ENCODE measurements around the gene ZNF341.
"Not testable (repeated sequence)": the region's sequence is repeated elsewhere in the genome, so short reads cannot be mapped to it uniquely, and the experiment has no call there.

ZNF341 gene

DNA sequence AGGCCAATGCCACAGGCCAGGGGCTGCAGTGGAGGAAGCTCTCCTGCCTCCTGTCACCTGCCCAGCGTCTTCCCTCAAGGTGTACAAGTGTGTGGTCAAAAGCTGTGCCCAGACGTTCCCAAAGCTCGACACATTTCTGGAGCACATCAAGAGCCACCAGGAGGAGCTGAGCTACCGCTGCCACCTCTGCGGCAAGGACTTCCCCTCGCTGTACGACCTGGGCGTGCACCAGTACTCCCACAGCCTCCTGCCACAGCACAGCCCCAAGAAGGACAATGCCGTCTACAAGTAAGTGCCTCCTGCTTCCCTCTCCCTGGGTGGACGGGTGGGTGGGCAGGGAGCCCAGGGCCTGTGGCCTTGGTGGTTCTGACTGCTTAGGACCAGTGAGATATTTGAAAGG lies 38.2 kb downstream of the ZNF341 start:
- DNase-seq (ENCODE audit: low spot score): no peak

DNA sequence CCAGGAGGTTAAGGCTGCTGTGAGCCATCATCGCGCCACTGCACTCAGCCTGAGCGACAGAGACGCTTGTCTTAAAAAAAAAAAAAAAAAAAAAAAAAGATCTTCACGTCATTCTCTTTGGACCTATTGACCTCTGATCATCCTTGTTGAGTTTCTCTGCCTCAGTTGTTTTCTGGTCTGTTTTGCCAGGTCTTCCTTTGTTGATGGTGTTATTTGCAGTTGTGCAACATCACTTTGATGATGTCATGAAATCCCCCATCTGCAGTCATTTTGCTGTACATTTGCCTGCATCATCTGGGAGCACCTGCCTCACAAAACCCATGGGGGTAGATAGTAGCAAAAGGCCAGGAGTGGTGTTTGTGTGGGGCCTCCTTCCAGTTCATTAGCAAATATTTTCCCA lies 40.1 kb downstream of the ZNF341 start:
- DNase-seq (ENCODE audit: low spot score): no peak

DNA sequence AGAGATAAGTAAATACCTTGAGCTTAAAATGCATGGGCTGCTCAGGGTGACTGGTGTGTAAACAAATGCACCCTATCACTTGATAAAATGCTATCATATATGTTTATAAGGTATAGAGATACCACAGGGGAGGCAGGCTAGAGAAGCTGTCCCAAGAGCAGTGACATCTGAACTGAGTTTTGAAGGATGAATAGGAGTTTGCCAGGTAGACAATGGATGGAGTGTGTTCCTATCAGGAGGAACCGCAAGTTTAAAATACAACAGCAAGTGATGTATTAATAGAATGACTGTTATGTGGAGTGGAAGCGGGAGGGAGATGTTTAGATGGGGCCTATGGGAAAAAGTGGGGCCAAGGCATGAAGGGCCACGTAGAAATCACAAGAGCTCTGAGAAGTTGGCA lies 40.6 kb downstream of the ZNF341 start:
- DNase-seq (ENCODE audit: low spot score): no peak

DNA sequence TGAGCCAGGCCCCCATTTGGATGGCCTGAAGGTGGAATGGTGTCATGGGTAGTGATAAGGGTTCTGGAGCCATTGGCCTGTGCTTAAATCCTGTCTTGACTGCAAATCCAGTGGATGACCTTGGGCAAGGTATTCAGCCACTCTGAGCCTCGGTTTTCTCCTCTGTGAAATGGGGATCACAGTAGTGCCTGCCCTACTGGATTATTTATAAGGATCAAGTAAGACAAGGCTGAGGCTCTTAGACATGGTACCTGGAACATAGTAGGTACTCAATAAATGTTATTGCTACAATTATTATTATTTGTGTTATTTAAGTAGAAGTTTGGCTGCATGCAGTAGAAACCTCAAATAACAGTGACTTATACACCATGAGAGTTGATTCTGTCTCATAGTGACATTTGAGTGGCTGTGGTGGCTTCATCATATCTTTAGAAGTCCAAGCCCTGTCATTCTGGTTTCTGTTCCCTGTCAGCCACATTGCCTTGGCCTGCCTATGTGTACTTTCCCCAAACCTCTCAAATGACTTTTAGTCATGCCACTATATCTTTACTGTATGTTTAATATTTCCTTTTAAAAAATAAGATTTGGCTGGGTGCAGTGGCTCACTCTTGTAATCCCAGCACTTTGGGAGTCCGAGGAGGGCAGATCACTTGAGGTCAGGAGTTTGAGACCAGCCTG lies 41.8 kb downstream of the ZNF341 start:
- no peak for DNase-seq (ENCODE audit: low spot score)

DNA sequence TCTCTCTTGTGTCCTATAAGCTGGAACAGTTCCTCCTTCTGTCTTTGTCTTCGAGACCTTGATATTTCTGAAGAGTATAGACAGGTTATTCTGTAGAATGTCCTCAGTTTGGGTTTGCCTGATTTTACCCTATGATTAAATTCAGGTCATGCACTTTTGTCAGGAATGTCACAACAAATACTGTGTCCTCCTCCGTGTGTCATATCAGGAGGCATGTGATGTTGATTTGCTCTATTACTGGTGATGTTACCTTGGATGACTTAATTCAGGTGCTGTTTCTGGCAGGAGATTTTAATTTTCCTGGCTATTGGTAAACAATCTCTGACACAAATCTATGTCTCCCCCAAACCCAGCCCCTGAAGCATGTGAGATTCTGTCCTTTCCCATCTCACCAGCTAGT lies 46.0 kb downstream of the ZNF341 start:
- no peak for DNase-seq (ENCODE audit: low spot score)

DNA sequence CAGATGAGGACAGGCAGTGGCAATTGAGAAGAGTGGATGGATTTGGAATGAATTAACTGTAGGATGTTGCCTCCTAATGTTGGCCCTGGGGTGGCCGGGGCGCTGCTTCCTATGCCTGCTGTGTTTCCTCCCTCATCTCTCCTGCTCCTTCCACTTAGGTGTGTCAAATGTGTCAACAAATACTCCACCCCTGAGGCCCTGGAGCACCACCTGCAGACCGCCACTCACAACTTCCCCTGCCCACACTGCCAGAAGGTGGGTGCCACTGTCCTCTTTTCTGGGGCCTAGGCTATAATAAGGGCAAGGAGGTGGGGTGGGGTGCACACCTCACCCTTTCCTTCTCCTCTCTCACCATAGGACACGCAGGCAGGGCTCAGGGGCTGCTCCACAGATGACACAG lies 49.3 kb downstream of the ZNF341 start:
- no peak for DNase-seq (ENCODE audit: low spot score)

DNA sequence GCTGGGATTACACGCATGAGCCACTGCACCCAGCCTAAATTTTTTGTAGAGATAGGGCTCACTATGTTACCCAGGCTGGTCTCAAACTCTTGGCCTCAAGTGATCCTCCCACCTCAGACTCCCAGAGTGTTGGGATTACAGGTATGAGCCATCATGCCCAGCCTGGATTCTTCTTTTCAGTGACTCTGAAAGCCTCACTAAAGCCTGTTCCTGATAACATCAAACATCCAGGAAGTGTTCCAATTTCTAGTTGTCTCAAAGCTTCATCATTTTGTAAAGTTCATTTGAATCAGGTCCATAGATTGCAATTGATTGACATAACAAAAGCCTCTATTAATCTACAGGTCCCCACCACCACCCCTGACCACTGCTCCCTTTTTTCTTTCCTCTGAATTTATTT lies 50.1 kb downstream of the ZNF341 start:
- DNase-seq (ENCODE audit: low spot score): no peak

DNA sequence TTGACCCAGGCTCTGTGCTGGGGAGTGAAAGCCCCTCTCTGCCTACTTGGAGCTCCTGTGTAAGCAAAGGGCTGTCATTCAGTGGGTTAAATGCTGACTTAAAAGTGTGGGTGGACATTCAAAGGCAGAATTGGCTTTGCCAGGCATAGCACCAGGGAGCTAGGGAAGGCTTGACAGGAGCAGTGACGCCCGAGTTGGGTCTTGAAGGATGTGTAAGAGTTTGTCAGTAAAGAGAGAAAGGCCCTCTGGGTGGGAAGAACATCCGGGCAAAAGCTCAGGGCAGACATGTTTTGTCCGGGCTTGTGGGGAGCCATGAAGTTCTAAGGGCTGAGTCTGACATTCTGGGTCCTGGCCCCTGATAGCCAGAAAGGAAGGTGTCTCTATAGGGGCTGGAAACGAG lies 51.5 kb downstream of the ZNF341 start:
- DNase-seq (ENCODE audit: low spot score): no peak

DNA sequence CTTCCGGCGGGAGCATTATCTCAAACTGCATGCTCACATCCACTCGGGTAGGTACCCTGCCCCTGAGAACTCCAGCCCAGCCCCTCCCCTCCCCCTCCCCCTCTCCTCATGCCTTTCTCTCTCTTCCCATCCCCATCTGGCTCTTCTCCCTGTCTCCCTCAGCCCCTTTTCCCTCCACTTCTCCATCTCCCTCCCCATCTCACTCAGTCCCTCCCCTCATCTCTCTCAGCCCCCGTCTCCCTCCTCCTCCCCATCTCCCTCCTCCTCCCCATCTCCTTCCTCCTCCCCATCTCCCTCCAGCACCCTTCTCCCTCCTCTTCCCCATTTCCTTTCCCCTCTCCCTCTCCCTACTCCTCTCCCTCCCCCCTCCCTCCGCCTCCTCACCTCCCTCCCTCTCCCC lies 52.0 kb downstream of the ZNF341 start:
- DNase-seq (ENCODE audit: low spot score): no peak

DNA sequence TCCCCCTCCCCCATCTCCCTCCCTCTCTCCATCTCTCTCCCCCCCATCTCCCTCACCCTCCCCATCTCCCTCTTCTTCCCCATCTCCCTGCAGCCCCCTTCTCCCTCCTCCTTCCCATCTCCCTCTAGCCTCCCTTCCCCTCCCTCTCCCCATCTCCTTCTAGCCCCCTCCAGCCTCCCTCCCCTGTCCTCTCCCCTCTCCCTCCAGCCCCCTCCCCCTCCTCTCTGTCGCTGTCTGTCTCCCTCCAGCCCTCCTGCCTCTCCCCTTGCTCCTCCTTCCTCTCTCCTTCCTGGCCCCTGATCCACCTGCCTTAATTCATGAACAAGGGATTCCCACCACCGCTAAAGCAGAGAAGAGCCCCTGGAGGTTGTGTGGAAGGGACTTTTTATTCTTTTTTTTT lies 52.4 kb downstream of the ZNF341 start:
- no peak for DNase-seq (ENCODE audit: low spot score)

DNA sequence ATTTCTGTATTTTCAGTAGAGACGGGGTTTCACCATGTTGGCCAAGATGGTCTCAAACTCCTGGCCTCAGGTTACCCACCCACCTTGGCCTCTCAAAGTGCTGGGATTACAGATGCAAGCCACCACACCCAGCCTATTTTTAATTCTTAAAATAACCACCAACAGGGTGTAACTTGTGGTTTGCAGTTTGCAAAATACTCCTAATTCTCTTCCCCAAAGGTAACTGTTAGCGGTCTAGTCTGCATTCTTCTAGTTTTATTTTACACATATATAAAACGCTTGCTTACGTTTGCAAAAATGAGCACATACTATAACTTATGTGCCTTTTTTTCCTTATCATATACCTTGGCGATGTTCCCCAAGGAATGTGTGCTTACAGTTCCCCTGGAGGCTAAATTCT lies 53.7 kb downstream of the ZNF341 start:
- DNase-seq (ENCODE audit: low spot score): no peak

DNA sequence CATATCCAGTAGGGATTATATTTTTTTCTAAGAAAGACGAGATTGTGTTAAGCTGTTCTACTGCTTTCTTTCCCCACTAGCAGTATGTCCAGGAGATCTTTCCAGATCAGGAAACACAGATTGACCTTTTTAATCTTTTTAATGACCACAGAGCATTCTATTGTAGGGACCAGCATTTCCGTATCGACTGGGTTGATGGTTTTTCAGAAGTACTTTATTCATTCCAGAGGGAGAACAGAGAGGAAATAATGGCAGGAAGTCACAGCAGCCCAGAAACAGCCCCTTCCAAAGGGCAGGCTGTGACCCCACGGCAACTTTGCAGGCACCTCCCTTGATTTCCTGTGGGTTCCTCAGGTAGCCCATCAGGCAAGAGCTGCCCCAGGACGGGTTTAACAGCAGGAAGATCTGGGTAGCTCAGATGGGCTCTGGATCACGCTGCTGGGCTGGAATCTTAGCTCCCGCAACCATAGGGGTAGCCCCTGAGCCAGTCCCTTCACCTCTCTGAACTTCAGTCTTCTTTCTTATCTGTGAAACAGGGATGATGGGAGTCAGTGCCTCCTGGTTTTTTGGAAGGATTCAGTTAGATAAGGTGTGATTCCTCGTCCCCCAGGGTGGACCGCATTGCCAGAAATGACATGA lies 55.6 kb downstream of the ZNF341 start:
- DNase-seq (ENCODE audit: low spot score): no peak

DNA sequence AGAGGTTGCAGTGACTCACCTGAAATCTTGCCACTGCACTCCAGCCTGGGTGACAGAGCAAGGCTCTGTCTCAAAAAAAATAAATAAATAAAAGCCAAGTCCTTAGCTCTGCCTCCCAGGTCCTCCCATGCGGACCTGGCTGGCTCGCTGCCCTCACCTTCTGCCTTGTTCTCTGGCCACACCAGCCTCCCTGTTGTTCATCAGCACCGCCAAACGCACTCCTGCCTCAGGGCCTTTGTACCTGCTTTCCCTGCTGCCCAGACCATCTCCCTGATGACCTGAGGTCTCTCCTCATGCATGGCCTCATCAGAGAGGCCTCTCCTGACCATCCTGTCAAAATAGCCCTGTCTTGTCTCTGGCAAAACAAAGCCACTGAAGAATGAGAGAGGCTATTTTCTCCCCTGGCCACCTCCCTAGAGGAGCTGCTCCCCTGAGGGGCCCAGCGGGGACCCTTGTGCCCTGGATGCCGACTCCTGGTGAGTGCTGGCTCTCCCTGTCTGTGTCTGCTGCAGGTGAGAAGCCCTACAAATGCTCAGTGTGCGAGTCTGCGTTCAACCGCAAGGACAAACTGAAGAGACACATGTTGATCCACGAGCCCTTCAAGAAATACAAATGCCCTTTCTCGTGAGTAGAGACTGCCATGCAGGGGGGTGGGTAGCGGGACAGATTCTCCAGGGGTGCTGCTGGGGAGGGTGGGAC lies 56.7 kb downstream of the ZNF341 start:
- no peak for DNase-seq (ENCODE audit: low spot score)

DNA sequence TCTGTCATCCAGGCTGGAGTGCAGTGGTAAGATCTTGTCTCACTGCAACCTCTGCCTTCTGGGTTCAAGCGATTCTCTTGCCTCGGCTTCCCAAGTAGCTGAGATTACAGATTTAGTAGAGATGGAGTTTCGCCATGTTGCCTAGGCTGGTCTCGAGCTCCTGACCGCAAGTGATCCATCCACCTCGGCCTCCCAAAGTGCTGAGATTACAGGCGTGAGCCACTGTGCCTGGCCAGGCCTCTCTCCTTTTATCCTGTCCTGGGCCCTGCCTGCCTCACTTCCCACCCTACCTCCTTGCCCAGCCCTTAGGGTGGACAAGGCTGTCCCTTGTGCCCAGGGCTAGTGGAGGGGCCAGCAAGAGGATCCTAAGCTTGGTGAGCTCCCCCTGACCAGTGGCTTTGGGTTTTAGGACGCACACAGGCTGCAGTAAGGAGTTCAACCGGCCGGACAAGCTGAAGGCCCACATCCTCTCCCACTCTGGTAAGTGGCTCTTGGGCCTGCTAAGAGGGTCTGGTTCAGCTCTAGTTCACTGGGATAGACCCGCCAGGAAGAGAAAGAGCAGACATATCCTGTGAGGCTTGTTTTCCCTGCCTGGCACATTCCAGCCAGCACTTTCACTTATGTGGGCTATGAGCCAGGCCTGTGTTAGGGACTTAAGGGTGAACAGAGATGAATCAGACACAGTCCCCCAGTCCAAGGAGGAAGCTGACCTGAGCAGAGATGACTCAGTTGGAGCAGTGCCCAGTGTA lies 57.5 kb downstream of the ZNF341 start:
- DNase-seq (ENCODE audit: low spot score): peak; percentile 98

DNA sequence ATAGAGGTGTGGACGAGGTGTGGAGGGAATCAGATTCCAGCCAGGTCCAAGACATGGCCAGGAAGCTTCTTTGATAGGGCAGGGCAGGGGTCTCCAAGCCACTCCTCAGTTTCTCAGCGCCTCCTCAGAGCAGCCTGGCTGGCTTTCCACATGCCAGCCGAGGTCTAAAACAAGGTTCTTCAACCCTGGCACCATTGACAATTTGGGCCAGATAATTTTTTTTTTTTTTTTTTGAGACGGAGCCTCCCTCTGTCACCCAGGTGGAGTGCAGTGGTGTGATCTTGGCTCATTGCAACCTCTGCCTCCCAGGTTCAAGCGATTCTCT lies 58.0 kb downstream of the ZNF341 start:
- DNase-seq (ENCODE audit: low spot score): no peak

DNA sequence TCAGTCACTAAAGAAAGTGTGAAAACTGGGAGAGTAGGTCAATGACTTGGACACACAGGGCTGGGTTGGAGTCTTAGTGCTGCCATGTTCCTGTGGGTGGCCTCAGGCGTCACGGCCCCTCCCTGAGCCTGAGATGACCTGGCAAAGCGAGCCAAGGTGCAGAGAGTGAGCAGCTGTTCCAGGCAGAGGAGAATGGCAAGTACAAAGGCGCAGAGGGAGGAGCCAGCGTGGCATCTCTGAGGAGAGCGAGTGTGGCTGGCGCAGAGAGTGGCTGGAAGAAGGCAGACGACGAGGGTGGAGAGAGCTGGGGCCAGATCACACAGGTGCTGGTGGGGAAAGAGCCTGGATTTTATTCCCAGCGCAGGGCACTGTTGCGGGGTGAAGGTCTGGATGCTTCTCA lies 58.8 kb downstream of the ZNF341 start:
- no peak for DNase-seq (ENCODE audit: low spot score)

DNA sequence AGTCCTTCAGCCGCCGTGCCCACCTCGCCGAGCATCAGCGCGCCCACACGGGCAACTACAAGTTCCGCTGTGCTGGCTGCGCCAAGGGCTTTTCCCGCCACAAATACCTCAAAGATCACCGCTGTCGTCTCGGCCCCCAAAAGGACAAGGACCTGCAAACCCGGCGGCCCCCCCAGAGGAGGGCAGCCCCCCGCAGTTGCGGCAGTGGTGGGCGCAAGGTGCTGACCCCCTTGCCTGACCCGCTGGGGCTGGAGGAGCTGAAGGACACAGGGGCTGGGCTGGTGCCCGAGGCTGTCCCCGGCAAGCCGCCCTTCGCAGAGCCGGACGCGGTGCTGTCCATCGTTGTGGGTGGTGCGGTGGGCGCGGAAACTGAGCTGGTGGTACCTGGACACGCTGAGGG lies 59.2 kb downstream of the ZNF341 start:
- no peak for DNase-seq (ENCODE audit: low spot score)

DNA sequence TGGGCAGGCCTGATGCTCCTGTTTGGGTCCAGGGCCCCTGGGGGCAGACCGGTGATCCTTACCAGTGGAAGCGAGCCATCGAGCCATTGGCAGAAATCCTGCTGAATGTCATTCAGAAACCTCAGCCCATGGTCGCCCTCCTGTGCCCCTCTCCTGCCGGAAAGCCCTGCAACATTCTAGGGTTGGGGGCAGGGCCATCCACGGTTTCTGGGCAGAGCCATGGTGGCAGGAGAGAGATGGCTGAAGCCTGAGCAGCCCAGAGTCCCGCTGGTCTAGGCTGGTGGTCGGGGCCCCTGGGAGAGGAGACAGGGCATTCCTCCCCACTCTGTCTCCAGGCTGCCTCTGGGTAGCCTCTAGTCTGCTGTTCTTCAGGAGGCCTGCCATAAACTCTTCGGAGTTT lies 59.7 kb downstream of the ZNF341 start:
- no peak for DNase-seq (ENCODE audit: low spot score)

DNA sequence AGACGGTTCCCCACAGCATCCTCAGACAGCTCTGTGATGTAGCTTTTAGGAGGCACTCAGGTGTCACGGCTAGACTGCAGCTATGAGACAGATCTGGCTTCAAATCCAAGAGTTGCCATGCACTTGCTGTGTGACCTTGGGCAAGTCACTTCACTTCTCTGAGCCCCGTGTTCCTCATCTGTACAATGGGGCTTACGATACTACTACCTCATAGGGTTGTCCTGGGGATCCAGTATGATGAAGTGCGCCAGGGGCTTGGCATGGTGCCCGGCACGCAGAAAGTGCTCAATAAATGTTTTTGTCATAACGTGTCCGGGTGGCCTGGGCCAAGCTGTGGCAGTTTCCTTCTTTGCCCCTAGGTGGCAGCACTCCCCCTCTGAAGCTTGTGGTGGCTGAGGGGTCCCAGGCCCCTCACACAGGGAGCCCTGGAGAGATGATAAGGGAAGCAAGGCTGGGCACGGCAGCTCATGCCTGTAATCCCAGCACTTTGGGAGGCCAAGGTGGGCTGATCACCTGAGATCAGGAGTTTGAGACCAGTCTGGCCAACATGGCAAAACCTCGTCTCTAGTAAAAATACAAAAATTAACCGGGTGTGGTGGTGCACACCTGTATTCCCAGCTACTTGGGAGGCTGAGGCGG lies 60.3 kb downstream of the ZNF341 start:
- DNase-seq (ENCODE audit: low spot score): no peak

DNA sequence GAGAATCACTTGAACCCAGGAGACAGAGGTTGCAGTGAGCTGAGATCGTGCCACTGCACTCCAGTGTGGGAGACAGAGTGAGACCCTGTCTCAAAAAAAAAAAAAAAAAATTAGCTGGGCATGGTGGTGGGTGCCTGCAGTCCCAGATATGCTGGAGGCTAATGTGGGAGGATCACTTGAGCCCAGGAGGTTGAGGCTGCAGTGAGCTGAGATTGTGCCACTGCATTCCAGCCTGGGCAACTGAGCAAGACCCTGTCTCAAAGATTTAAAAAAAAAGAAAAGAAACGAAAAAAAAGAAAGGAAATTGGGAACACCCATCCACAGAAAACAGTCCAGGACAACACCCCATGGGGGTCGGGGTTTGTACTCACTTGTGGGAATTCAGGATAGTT lies 60.8 kb downstream of the ZNF341 start:
- not testable (repeated sequence) for DNase-seq (ENCODE audit: low spot score)

DNA sequence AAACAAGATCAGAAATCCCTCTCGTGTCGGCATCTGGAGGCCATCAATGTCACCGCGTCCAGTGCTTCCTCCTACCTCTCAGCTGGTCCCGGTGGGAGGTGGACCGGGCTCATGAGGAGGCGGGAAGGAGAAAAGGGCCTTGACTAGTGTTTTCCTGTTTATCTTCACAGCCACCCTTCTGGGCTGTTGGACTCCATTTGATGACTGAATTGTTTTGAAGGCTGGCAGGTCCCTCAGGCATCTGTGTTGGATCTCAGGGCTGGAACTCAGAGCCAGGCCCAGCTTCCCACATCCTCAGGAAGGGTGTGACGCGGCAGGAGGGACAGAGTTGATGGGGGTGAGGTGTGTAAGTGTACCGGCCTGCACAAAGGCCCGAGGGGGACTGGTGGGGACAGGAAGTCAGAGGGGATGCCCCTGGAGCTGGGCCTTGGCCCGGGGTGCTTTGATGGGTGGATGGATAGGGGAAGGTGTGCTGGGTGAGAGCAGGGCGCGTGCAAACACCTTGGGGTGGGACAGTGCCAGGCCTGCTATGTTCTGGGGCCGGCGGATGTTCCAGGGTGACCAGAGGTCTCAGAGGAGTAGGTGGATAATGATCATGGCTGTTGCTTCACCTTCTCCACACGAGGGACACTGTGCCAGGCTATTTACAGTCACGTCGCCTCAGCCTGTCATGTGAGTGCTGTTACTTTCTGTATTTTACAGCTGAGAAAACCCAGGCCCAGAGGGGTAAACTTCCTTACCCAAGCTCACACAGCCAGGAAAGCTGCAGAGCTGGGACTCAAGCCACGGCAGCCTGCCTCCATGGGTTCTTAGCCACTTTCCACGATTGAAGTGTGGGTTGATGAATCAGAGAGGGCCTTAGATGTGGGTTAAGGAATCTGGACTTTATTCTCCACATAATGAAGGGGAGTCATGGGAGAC lies 61.5 kb downstream of the ZNF341 start:
- DNase-seq (ENCODE audit: low spot score): peak; percentile 93
